Loucy (cell line): ENCODE measurements around the gene CRYBA1.
A peak's percentile ranks its signal among the peaks of the same experiment; 100 is the strongest.

Experiments used
- H2AFZ ChIP-seq: fragments of 200-600 bp; sonication (generic); 2 replicates; pipeline ENCODE4 v1.6.0; 2016; ENCODE audit warnings: antibody characterized with exemption, mild to moderate bottlenecking, low read length, moderate library complexity
- H3F3A ChIP-seq: fragments of 200-600 bp; 2 replicates; pipeline ENCODE4 v1.6.0; 2016; ENCODE audit warnings: antibody characterized with exemption, low read depth, mild to moderate bottlenecking
- H3K27me3 ChIP-seq: fragments of 200-600 bp; sonication (generic); 2 replicates; pipeline ENCODE4 v1.6.1; 2014; ENCODE audit warnings: low read length, mild to moderate bottlenecking; ENCODE audit not compliant: insufficient read depth, poor library complexity, severe bottlenecking
- H3K36me3 ChIP-seq: fragments of 200-600 bp; sonication (generic); 2 replicates; pipeline ENCODE4 v1.6.1; 2016; ENCODE audit warnings: low read length; ENCODE audit not compliant: insufficient read depth
- H3K4me1 ChIP-seq: fragments of 200-600 bp; sonication (generic); 2 replicates; pipeline ENCODE4 v1.5.1; 2014; ENCODE audit warnings: low read length, mild to moderate bottlenecking; ENCODE audit not compliant: insufficient read depth, poor library complexity, severe bottlenecking
- H3K4me2 ChIP-seq: fragments of 200-600 bp; sonication (generic); 2 replicates; pipeline ENCODE4 v1.6.0; 2014; ENCODE audit warnings: antibody characterized with exemption, low read length, low read depth, mild to moderate bottlenecking; ENCODE audit not compliant: poor library complexity, severe bottlenecking
- H3K4me3 ChIP-seq: fragments of 200-600 bp; sonication (generic); 2 replicates; pipeline ENCODE4 v1.5.1; 2014; ENCODE audit warnings: low read length, mild to moderate bottlenecking, mixed read lengths; ENCODE audit not compliant: poor library complexity, severe bottlenecking
- H3K79me2 ChIP-seq: fragments of 200-600 bp; sonication (generic); 2 replicates; pipeline ENCODE4 v1.6.1; 2014; ENCODE audit warnings: low read length; ENCODE audit not compliant: insufficient read depth
- H3K9ac ChIP-seq: fragments of 200-600 bp; sonication (generic); 2 replicates; pipeline ENCODE4 v1.6.0; 2014; ENCODE audit warnings: mild to moderate bottlenecking, low read depth, low read length, moderate library complexity; ENCODE audit not compliant: poor library complexity, severe bottlenecking
- H3K9me2 ChIP-seq: fragments of 200-600 bp; sonication (generic); replicated peaks from 2 replicates; pipeline ENCODE4 v1.6.1; 2016; ENCODE audit warnings: low read depth, low read length, mixed read lengths
- H3K9me3 ChIP-seq: fragments of 200-600 bp; sonication (generic); 2 replicates; pipeline ENCODE4 v1.6.1; 2014; ENCODE audit warnings: mild to moderate bottlenecking, antibody characterized with exemption, low read length, low read depth; ENCODE audit not compliant: insufficient read depth
- H4K20me1 ChIP-seq: fragments of 200-600 bp; sonication (generic); 2 replicates; pipeline ENCODE4 v1.6.0; 2014; ENCODE audit warnings: antibody characterized with exemption, low read length, mild to moderate bottlenecking; ENCODE audit not compliant: insufficient read depth, poor library complexity, severe bottlenecking
- EZH2phosphoT487 ChIP-seq: fragments of 200-600 bp; IDR thresholded peaks from 2 replicates; pipeline ENCODE4 v1.6.1; 2018; ENCODE audit warnings: antibody characterized with exemption, mild to moderate bottlenecking, moderate library complexity, borderline replicate concordance
- TF ChIP-seq, protein P1 (sequence below): fragments of 200-600 bp; sonication (generic); conservative IDR thresholded peaks from 2 replicates; pipeline ENCODE4 v1.5.1; 2014; ENCODE audit warnings: mild to moderate bottlenecking, antibody characterized with exemption, low read length

Gene CRYBA1

DNA sequence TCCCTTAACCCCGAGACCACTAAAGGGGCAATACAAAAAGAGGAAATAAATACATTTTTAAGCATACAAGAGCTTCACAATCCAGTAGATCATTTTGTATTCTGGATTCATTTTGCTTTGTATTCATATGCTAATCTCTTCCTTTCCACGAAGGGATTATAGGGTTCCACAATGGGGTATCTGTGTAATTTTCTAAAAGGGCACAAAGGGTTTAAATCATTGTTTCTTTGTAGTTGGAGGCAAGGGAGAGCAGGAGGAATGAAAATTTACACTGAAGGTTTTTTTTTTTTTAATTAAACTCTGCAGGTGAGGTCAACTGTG lies 47.9 kb downstream of the CRYBA1 start:
- H3K79me2 ChIP-seq: peaks cover 43% of the 10 kb centered on the region
- peaks cover 34% of the 10 kb centered on the region for H3K4me1 ChIP-seq
- H3K27me3 ChIP-seq: peaks cover 5% of the 10 kb centered on the region
- peaks cover 8% of the 10 kb centered on the region; the same call in 1 of the 2 replicates for H3K36me3 ChIP-seq
- no peaks in the 10 kb centered on the region for H3K9me3 ChIP-seq
- H3F3A ChIP-seq: no peaks in the 10 kb centered on the region; the same call in 1 of the 2 replicates
- peak overlapping the region; percentile 77 for H3K4me3 ChIP-seq
- peaks cover 38% of the 10 kb centered on the region for H4K20me1 ChIP-seq
- H3K9ac ChIP-seq: peak overlapping the region; percentile 86
- H2AFZ ChIP-seq: peak overlapping the region; percentile 94
- H3K9me2 ChIP-seq: no peaks in the 10 kb centered on the region
- TF ChIP-seq, protein P1, sequence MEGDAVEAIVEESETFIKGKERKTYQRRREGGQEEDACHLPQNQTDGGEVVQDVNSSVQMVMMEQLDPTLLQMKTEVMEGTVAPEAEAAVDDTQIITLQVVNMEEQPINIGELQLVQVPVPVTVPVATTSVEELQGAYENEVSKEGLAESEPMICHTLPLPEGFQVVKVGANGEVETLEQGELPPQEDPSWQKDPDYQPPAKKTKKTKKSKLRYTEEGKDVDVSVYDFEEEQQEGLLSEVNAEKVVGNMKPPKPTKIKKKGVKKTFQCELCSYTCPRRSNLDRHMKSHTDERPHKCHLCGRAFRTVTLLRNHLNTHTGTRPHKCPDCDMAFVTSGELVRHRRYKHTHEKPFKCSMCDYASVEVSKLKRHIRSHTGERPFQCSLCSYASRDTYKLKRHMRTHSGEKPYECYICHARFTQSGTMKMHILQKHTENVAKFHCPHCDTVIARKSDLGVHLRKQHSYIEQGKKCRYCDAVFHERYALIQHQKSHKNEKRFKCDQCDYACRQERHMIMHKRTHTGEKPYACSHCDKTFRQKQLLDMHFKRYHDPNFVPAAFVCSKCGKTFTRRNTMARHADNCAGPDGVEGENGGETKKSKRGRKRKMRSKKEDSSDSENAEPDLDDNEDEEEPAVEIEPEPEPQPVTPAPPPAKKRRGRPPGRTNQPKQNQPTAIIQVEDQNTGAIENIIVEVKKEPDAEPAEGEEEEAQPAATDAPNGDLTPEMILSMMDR: no peak
- TF ChIP-seq EZH2phosphoT487: no peak
- peak overlapping the region; percentile 75 for H3K4me2 ChIP-seq

GRCh38 chr17:29295420-29295819 lies 48.8 kb downstream of the CRYBA1 start:
- no peak overlapping the region for H3K4me2 ChIP-seq
- no peak overlapping the region for H3K9ac ChIP-seq
- no peaks in the 10 kb centered on the region for H3K9me2 ChIP-seq
- H3K9me3 ChIP-seq: no peaks in the 10 kb centered on the region
- peaks cover 29% of the 10 kb centered on the region for H4K20me1 ChIP-seq
- H3K79me2 ChIP-seq: peaks cover 34% of the 10 kb centered on the region
- H3K4me1 ChIP-seq: peaks cover 25% of the 10 kb centered on the region
- H3K4me3 ChIP-seq: no peak overlapping the region
- no peaks in the 10 kb centered on the region; the same call in 1 of the 2 replicates for H3F3A ChIP-seq
- H3K36me3 ChIP-seq: no peaks in the 10 kb centered on the region; the same call in 1 of the 2 replicates
- TF ChIP-seq EZH2phosphoT487: no peak
- TF ChIP-seq, protein P1: no peak
- peaks cover 5% of the 10 kb centered on the region for H3K27me3 ChIP-seq
- H2AFZ ChIP-seq: no peak overlapping the region

GRCh38 chr17:29299031-29299430 lies 52.4 kb downstream of the CRYBA1 start:
- no peaks in the 10 kb centered on the region for H3K9me3 ChIP-seq
- H3K4me2 ChIP-seq: no peak overlapping the region
- TF ChIP-seq, protein P1: no peak
- TF ChIP-seq EZH2phosphoT487: no peak

More at GRCh38 chr17:29299031-29299430, 52.4 kb downstream of the CRYBA1 start:
- Histone ChIP-seq H4K20me1 (no peaks in the 10 kb centered on the region), H3K4me1 (peaks cover 9% of the 10 kb centered on the region), H2AFZ (no peak overlapping the region), H3K9ac (no peak overlapping the region), H3K27me3 (no peaks in the 10 kb centered on the region), H3K79me2 (no peaks in the 10 kb centered on the region), H3K36me3 (no peaks in the 10 kb centered on the region), H3F3A (no peaks in the 10 kb centered on the region), H3K9me2 (no peaks in the 10 kb centered on the region), H3K4me3 (no peak overlapping the region)
